ENCODE measurements around the gene NBAS.

- TF ChIP-seq CTCF (conservative IDR thresholded peaks at IDR 0.05; ENCODE audit: low read length): no peak
- TF ChIP-seq EZH2phosphoT487 (IDR thresholded peaks at IDR 0.05; ENCODE audit: borderline replicate concordance, low read depth, low read length): no peak
Observed at GRCh38 chr2:15568874-15569273, 7.7 kb upstream of the NBAS start.

Measured in OCI-LY7 (cell line).